PC-3 (cell line): ENCODE data around the gene POMT1.

ENCODE experiments used
- CTCF ChIP-seq: fragments of 300-600 bp; sonication (generic); conservative IDR thresholded peaks from 2 replicates; pipeline ENCODE4 v1.5.1; 2017; ENCODE audit warnings: antibody characterized with exemption, low read depth, mild to moderate bottlenecking, low read length
- EZH2 ChIP-seq: fragments of 300-600 bp; sonication (generic); IDR thresholded peaks from one replicate; pipeline ENCODE4 v1.6.1; 2017; ENCODE audit warnings: antibody characterized with exemption, mild to moderate bottlenecking, low read length; ENCODE audit not compliant: unreplicated experiment
- EZH2phosphoT487 ChIP-seq: fragments of 300-600 bp; sonication (generic); IDR thresholded peaks from 2 replicates; pipeline ENCODE4 v1.6.1; 2018; ENCODE audit warnings: mild to moderate bottlenecking, antibody characterized with exemption, low read length, borderline replicate concordance

DNA sequence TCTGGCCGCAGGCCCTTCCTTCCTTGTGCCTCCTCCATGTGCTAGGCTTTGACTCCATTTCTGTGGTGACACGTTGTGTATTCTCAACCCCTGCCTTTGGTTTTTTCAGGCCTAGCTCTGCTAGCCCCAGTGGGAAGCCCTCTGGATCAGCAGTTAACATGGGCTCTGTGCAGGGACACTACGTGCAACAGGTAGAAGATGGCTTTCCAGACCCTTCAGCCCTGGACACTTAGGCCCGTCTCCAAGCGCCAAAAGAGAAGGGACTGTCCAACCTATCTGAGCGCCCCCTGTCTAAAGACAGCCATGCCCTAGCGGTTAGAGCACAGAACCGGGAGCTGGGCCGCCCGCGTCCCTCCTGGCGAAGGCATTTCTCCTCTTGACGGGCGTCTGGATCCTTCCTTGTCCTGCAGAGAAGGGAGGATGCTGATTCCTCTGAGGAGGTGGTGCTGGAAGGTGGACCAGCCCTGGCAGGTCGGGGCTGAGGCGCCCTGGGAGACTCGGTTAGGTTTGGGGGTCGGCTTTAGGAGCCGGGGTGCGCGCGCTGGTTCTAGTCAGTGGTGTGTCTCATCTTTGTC lies 8.3 kb upstream of the POMT1 start:
- TF ChIP-seq CTCF, result no peak
- no peak for TF ChIP-seq EZH2
- no peak for TF ChIP-seq EZH2phosphoT487
